Lung (tissue), 12 donors: Measurements from ENCODE around the gene RPS6KA2. TPM values are rescaled to one million over a fixed set of nuclear protein-coding genes. Genes with fewer than 3 reads are reported as not detected.

Source experiments
- ATAC-seq: fragments of 200-7000 bp; cut with Tn5 transposase; one replicate; pipeline ENCODE4 v1.9.1; 2020; ENCODE audit warnings: moderate number of reproducible peaks; ENCODE audit not compliant: insufficient read depth, low FRiP score
- DNase-seq, 3 donors: peaks; one replicate each; pipeline ENCODE4 v3.0.0-alpha.2; 2013 to 2017
- H3K27ac ChIP-seq, 2 donors: one replicate each; pipeline ENCODE4 v1.5.1; 2013; ENCODE audit warnings: mild to moderate bottlenecking in 2 of 2, moderate library complexity in 2 of 2, control low read depth in 1 of 2, inconsistent platforms in 1 of 2, low read depth in 1 of 2, low read length in 1 of 2
- H3K27me3 ChIP-seq, 3 donors: one replicate each; pipeline ENCODE4 v1.5.1; 2013; ENCODE audit warnings: low read length in 2 of 3; ENCODE audit not compliant: control insufficient read depth in 3 of 3, insufficient read depth in 3 of 3
- H3K36me3 ChIP-seq, 4 donors: one replicate each; pipeline ENCODE4 v1.5.1; 2013; ENCODE audit warnings: low read length in 4 of 4, mild to moderate bottlenecking in 1 of 4, moderate library complexity in 1 of 4; ENCODE audit not compliant: control insufficient read depth in 4 of 4, insufficient read depth in 4 of 4
- H3K4me1 ChIP-seq, 5 donors: one replicate each; pipeline ENCODE4 v1.5.1; 2013; ENCODE audit warnings: low read length in 5 of 5, mild to moderate bottlenecking in 2 of 5, moderate library complexity in 1 of 5; ENCODE audit not compliant: control insufficient read depth in 5 of 5, insufficient read depth in 5 of 5
- H3K4me3 ChIP-seq: one replicate; pipeline ENCODE4 v1.5.1; 2013; ENCODE audit warnings: mild to moderate bottlenecking, control low read depth, moderate library complexity
- H3K9ac ChIP-seq, 2 donors: one replicate each; pipeline ENCODE4 v1.5.1; 2013; ENCODE audit warnings: low read length in 2 of 2, control low read depth in 1 of 2; ENCODE audit not compliant: insufficient read depth in 1 of 2
- H3K9me3 ChIP-seq, 4 donors: one replicate each; pipeline ENCODE4 v1.5.1; 2013; ENCODE audit warnings: low read length in 3 of 4, mild to moderate bottlenecking in 1 of 4, moderate library complexity in 1 of 4; ENCODE audit not compliant: control insufficient read depth in 4 of 4, insufficient read depth in 3 of 4
- CTCF ChIP-seq: IDR thresholded peaks from 2 replicates; pipeline ENCODE4 v1.5.1; 2012; ENCODE audit warnings: mild to moderate bottlenecking; ENCODE audit errors: control extremely low read depth, extremely low read depth
- WGBS, 2 donors: extraction: QIAGEN DNeasy Blood & Tissue Kit; methylation state at CpG; one replicate each; pipeline ENCODE4 v1.1.7; 2013; 5-methylcytosine and 5-hydroxymethylcytosine counted together
- polyA plus RNA-seq, 2 donors: library from polyadenylated mRNA; stranded (reverse); fragments of 200-250 nt; gene quantifications; one replicate each; pipeline ENCODE4 v1.2.1, GENCODE V29; 2013
- total RNA-seq, 2 donors: library from RNA; depleted of rRNA in 1 of 2; stranded (reverse); fragments of >200 nt in 1 of 2; gene quantifications; one replicate each; pipeline ENCODE4 v1.2.1, GENCODE V29; 2014 to 2021
- donor health status: control.
- donor health status: control.
- donor health status: Bipolar disorder and iron deficiency.
- donor health status: healthy.
- donor health status: DM: yes; HTN: yes; CAD: no.

RPS6KA2 gene
- total and polyA plus RNA-seq, 4 donors, result 61.9 to 185 (median 105) TPM

GRCh38 chr6:166459906-166460305 lies 167.1 kb downstream of the RPS6KA2 start:
- no peak overlapping the region for H3K4me3 ChIP-seq
- no peak overlapping the region for H3K27ac ChIP-seq
- WGBS, 2 donors, result 98% methylated on average over 7 to 10 of the region's 10 CpGs
- no peak overlapping the region for H3K9ac ChIP-seq
- H3K27me3 ChIP-seq, result no peaks in the 10 kb centered on the region
- TF ChIP-seq CTCF, result no peak
- peaks cover 0 to 1% (median 0%) of the 10 kb centered on the region in 4 donors for H3K9me3 ChIP-seq
- peaks cover 0 to 36% (median 10%) of the 10 kb centered on the region in 4 donors for H3K36me3 ChIP-seq
- DNase-seq (no peak), ATAC-seq (no peak)
- peaks cover 0 to 5% (median 2%) of the 10 kb centered on the region in 5 donors for H3K4me1 ChIP-seq

DNA sequence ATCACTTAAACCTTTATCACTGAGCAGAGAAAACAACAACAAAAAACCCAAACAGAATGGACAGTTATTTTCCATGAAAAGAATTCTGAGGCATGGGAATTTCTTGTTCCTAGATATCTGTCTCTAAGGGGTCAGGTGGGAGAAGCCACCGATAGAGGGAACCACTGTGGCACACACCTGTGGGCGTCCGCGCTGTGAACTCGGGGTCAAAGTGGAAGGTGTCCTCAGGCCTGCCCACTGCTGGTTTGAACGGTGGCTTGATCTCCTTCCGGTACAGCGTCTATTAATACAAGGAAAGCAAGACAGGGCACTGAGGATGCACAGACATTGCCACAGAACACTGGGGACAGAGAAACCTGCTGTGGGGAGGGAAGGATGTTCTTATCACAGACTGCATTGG lies 167.8 kb downstream of the RPS6KA2 start:
- Histone ChIP-seq H3K4me1 (peaks cover 0 to 5% (median 2%) of the 10 kb centered on the region in 5 donors), H3K27me3 (no peaks in the 10 kb centered on the region), H3K9ac (no peak overlapping the region), H3K4me3 (no peak overlapping the region), H3K9me3 (peaks cover 0 to 1% (median 0%) of the 10 kb centered on the region in 4 donors), H3K27ac (no peak overlapping the region), H3K36me3 (peaks cover 0 to 32% (median 10%) of the 10 kb centered on the region in 4 donors)
- 89 to 92% methylated on average over 8 of the region's 8 CpGs for WGBS, 2 donors
- TF ChIP-seq CTCF, result no peak
- ATAC-seq (no peak), DNase-seq (no peak)

DNA sequence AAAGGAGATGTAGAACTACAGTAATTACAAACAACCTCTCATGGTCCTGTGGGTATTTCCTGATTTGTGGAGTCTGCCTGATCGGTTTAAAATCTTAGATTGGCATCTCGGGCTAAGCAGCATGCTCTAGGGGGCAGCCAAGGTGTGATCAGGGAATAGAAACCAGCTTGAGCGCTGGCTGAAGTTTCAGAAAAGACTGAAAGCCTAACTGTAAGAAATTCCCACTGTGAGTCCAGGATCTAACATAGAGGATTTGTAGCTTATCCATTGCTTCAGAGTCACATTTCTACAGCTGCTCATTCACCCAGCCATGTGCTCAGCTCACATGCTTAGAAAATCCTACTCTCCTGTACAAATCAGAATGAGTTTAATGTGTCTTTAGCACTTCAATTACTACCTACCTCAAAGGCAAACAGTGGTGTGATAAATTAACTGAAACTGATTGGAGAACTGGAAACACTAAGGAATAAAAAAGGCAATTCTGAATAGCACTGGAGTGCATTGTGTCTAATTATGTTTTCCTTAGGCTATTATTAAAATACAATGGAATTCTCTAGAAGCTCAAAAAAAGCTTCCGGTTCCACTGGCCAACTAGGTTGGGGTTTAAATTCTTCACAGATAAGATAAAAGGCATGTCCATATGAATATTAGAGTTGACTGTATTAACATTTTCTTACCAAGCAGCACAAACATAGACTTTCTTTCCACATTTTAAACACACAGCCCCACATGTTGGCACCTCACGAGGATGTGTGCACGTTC lies 170.5 kb downstream of the RPS6KA2 start:
- Histone ChIP-seq H3K36me3 (peaks cover 0 to 18% (median 10%) of the 10 kb centered on the region in 4 donors), H3K27me3 (no peaks in the 10 kb centered on the region), H3K9me3 (peaks cover 0 to 1% (median 0%) of the 10 kb centered on the region in 4 donors), H3K4me1 (peaks cover 0 to 5% (median 0%) of the 10 kb centered on the region in 5 donors), H3K4me3 (no peak overlapping the region), H3K27ac (no peak overlapping the region), H3K9ac (no peak overlapping the region)
- no peak for ATAC-seq
- peak; percentile 18 for TF ChIP-seq CTCF
- peak in 2 of 3 donors; percentile 23 to 34 for DNase-seq
- WGBS, 2 donors, result 55 to 57% methylated on average over 6 of the region's 6 CpGs
